ENCODE data around the gene TPCN1.

The TPCN1 gene

DNA sequence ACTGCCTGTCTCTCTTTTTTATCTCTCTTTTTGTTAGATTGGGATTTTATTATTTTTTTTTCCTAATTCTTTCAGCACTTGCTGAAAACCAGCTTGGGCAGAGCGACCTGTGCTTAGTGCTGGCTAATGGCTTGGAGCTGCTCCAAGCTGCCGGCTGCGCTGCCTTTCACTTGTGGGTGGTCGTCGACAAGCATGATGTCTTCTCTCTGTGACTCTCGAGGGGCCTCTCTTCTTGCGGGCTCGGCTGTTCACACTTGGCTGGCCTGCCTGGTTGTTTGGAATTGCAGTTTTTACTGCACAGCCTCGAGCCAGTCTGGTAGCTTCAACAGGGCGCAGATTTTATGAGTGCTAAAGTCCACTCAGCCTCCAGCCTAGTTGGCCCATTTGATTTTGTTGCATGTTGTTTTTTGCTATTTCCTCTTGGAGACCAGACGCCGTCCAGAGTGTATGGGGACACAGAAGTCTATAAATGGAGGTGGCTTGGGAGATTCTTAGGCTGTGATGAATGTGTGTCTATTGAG is 18.6 kb downstream of the TPCN1 start:
- H3K27ac Mint-ChIP-seq: peak overlapping the region; percentile 68
- no peak for DNase-seq (ENCODE audit: low spot score in 2 of 2)
- peaks cover 27% of the 10 kb centered on the region for H3K4me1 Mint-ChIP-seq
- H3K9me3 Mint-ChIP-seq: no peaks in the 10 kb centered on the region
- no peak overlapping the region for H3K4me3 Mint-ChIP-seq
- no peak for ATAC-seq
- H3K36me3 Mint-ChIP-seq: peaks cover 7% of the 10 kb centered on the region

DNA sequence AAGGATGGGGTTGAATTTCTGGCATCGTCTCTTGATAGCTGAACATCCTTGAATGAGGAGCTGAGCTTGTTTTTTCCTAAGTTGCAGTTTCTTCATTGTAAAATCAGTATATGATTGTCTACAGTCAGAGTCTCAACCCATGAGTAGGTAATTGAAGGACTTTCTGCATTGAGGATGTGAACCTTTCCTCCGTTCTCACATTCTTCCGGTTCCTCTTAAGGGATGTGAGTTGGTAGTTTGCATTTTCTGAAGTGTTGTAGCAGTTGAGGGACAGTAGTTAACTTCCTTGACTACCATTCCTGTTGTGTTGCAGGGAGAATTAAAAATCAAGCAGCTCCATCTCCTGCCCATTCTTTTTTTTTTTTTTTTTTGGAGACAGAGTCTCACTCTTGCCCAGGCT is 19.1 kb downstream of the TPCN1 start:
- no peak for DNase-seq (ENCODE audit: low spot score in 2 of 2)
- no peak for ATAC-seq
- H3K36me3 Mint-ChIP-seq: peaks cover 11% of the 10 kb centered on the region
- H3K4me1 Mint-ChIP-seq: peaks cover 26% of the 10 kb centered on the region
- H3K27ac Mint-ChIP-seq: no peak overlapping the region
- no peak overlapping the region for H3K4me3 Mint-ChIP-seq
- no peaks in the 10 kb centered on the region for H3K9me3 Mint-ChIP-seq

DNA sequence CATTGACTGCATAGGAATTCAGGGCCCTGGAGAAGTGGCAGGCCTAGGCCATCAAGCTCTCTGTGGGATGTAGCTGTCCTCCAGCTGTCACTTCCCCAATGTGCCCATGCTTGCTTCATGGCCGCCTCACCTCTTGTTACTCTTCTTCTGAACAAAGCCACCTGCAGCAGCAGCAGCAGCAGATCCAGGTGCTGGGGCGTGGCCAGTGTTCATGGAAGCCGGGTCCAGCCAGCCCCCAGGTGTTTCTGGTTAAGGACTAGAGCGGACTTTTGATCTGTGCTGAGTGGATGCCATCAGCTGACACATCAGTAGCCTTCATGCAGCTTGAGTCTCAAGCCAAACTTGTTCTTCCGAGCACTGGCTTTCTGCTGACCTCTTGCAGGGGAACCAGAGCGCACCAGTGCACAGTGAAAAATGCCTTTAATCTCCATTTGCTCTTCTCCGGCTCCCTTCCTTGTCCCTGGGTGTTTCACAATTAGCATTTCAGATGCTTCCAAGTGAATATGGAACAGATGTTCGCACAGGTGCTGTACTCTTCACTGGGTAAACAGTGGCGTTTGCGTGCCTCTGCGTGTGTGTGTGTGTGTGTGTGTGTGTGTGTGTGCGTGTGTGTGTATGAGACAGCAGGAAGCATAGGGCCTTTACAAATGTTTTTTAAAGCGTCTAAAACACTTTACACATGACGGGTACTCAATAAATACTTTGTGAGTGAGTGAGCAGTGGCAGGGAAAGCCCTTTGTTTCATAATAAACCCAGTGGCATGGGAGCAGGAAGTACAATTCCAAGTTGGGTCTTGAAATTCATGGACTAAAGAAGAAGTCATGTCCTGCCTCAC is 20.1 kb downstream of the TPCN1 start:
- H3K9me3 Mint-ChIP-seq: no peaks in the 10 kb centered on the region
- DNase-seq (ENCODE audit: low spot score in 2 of 2): no peak
- H3K4me1 Mint-ChIP-seq: peaks cover 21% of the 10 kb centered on the region
- ATAC-seq: no peak
- H3K4me3 Mint-ChIP-seq: no peak overlapping the region
- peaks cover 11% of the 10 kb centered on the region for H3K36me3 Mint-ChIP-seq
- H3K27ac Mint-ChIP-seq: no peak overlapping the region

DNA sequence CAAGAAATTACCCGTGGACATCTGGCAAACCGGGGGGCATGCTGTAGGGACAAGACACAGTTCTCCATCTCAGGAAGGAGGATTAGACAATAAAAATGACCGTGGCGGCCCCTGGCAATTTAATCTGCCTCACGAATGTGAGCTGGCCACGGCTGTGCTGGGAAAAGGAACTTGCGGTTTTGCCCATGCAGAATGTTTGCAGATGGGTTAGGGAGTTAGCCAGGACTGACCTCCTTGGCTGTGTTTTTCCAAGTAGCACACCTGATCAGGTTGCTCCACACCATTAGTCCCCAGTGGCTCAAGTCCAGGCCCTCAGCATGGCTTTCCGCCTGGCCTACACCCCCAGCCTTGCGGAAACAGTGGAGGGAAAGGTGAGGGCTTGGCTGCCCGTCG is 20.8 kb downstream of the TPCN1 start:
- H3K4me3 Mint-ChIP-seq: no peak overlapping the region
- H3K36me3 Mint-ChIP-seq: peaks cover 11% of the 10 kb centered on the region
- no peaks in the 10 kb centered on the region for H3K9me3 Mint-ChIP-seq
- no peak for DNase-seq (ENCODE audit: low spot score in 2 of 2)
- peaks cover 21% of the 10 kb centered on the region for H3K4me1 Mint-ChIP-seq
- no peak overlapping the region for H3K27ac Mint-ChIP-seq
- no peak for ATAC-seq

- DNase-seq (ENCODE audit: low spot score in 2 of 2) (no peak), ATAC-seq (no peak)
- Mint-ChIP-seq H3K4me3 (no peak overlapping the region), H3K36me3 (peaks cover 11% of the 10 kb centered on the region), H3K4me1 (peaks cover 21% of the 10 kb centered on the region), H3K9me3 (no peaks in the 10 kb centered on the region), H3K27ac (no peak overlapping the region)
Observed at GRCh38 chr12:113242560-113242959, 21.3 kb downstream of the TPCN1 start.

DNA sequence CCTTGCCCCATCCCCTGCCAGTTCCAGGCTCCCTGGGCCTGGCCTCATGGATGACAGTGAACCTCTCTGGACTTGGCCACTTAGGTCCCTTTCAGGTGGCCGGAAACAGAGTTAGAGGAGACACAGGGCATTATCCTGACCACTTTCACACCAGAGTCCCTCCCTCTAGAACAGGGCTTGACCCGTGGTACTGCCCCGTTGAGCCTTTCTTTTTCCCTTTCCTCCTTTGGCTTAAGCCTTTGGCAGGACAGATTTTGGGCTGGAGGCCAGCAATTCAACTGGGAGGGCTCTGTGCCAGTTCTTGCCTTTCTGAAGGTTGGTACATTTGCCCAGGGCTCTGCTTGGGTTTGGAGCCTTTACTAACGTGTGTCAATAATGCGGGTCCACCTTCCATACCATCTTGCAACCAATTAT is 22.8 kb downstream of the TPCN1 start:
- Mint-ChIP-seq H3K9me3 (no peaks in the 10 kb centered on the region), H3K4me3 (no peak overlapping the region), H3K36me3 (peaks cover 11% of the 10 kb centered on the region), H3K27ac (peak overlapping the region; percentile 39), H3K4me1 (peaks cover 21% of the 10 kb centered on the region)
- DNase-seq (ENCODE audit: low spot score in 2 of 2): no peak
- ATAC-seq: no peak

- Mint-ChIP-seq H3K4me1 (peaks cover 17% of the 10 kb centered on the region), H3K4me3 (no peak overlapping the region), H3K36me3 (peaks cover 9% of the 10 kb centered on the region), H3K27ac (peak overlapping the region; percentile 39), H3K9me3 (no peaks in the 10 kb centered on the region)
- no peak for ATAC-seq
- no peak for DNase-seq (ENCODE audit: low spot score in 2 of 2)
Observed at GRCh38 chr12:113244478-113244958, 23.3 kb downstream of the TPCN1 start.

DNA sequence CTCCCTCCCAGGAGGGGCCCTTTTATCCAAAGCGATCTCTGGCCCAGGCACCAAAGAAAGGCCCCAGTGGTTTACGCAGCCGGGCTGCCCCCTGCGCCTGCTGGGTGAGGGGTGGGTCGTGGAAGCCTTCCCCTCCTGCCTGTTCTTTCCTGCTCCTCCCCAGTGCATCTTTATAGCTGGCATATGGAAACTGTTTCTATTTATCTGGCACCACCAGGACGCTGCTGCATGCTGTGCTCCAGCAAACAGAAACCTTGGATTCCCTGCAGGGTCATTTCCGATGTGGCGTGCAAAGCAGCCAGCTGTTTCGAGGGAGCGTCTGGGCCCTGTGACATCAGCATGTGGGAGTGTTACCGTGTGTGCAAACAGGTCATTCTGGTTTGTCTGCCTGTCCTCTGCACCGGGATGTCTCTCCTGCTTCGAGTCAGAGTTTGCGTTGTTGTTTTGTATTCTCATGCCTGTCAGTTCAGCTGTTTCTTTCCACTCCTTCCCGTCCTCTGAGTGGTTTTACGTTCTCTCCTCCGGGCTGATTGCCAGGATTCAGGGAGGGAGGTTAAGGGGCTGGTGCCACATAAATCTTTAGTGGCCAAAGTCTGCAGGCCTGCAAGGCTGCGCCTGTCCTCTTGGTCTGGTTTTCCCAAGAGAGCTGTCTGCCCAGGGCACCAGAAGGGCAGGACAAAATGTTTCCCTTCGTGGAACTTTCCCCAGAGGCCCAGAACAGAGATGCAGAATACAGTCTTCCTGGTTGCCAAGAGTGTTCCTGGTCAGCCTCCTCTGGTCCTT is 24.6 kb downstream of the TPCN1 start:
- peaks cover 5% of the 10 kb centered on the region for H3K36me3 Mint-ChIP-seq
- H3K4me3 Mint-ChIP-seq: no peak overlapping the region
- H3K27ac Mint-ChIP-seq: no peak overlapping the region
- no peaks in the 10 kb centered on the region for H3K9me3 Mint-ChIP-seq
- H3K4me1 Mint-ChIP-seq: peaks cover 12% of the 10 kb centered on the region
- no peak for DNase-seq (ENCODE audit: low spot score in 2 of 2)
- ATAC-seq: no peak

DNA sequence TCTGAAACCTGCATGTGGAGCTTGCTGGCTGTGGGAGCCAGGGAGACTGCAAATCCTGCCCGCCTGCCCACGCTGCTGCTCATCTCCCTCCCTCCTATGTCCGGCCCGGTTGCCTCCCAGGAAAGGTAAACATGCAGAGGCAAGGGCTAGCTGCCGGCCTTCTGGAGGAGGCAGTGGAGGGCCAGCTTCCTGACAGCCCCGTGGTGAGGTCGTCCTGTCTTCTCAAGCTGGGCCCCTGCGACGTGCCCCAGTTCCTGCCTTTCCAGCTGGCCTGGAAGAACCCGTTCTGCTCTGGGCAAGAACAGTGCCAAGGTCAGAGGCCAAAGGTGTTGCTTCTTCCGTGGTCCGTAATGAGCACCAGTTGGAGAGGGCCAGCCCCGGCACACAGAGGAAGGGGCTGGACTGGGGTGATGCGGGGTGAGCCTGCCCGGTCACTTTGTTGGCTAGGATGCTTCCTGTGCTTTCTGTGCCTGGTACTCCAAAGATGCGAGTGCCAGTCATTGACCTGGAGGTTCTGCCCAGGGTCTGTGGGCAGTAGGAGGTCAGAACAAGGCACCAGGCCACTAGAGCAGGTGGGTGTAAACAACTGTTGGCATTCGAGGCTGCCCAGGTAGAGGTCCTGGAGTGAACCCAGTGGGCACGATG is 25.3 kb downstream of the TPCN1 start:
- H3K4me1 Mint-ChIP-seq: peaks cover 6% of the 10 kb centered on the region
- peak overlapping the region; percentile 70 for H3K27ac Mint-ChIP-seq
- DNase-seq (ENCODE audit: low spot score in 2 of 2) (no peak), ATAC-seq (no peak)
- no peak overlapping the region for H3K4me3 Mint-ChIP-seq
- no peaks in the 10 kb centered on the region for H3K9me3 Mint-ChIP-seq
- peaks cover 5% of the 10 kb centered on the region for H3K36me3 Mint-ChIP-seq

GRCh38 chr12:113247123-113248050 is 26.1 kb downstream of the TPCN1 start:
- Mint-ChIP-seq H3K36me3 (peaks cover 5% of the 10 kb centered on the region), H3K27ac (peak overlapping the region; percentile 70), H3K4me1 (peaks cover 6% of the 10 kb centered on the region), H3K9me3 (no peaks in the 10 kb centered on the region), H3K4me3 (no peak overlapping the region)
- DNase-seq (ENCODE audit: low spot score in 2 of 2): no peak
- ATAC-seq: no peak

GRCh38 chr12:113248051-113248825 is 27.0 kb downstream of the TPCN1 start:
- ATAC-seq (no peak), DNase-seq (ENCODE audit: low spot score in 2 of 2) (no peak)
- H3K9me3 Mint-ChIP-seq: no peaks in the 10 kb centered on the region
- H3K36me3 Mint-ChIP-seq: peaks cover 5% of the 10 kb centered on the region
- peak overlapping the region; percentile 20 for H3K27ac Mint-ChIP-seq
- no peak overlapping the region for H3K4me3 Mint-ChIP-seq
- H3K4me1 Mint-ChIP-seq: peaks cover 6% of the 10 kb centered on the region

DNA sequence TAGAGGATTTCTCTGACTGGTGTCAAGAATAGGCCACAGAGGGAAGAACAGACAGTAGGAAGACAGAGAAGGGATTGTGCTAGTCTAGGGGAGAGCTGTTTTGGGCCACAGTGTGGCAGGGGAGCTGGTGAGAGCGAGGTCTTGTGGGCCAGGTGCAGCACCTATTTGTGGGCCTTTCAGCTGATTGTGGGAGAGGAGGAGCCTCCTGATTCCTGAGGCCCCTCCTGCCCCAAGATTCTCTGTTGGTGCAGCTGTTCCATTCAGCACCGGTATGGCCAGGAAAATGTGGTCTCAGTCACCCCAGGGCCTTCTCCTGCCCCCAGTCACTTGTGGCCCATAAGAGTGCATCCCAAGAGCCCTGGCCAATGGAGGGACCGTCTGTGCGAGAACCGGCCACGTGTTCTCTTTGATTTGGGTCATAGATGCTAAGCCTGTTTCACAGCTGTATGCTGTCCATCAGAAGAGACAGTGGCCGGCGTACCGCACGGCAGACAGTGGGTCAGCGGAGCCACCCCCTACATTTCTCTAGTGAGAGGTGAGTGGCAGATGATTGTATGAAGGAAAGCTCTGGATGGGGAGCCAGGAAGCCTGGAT is 27.7 kb downstream of the TPCN1 start:
- peak overlapping the region; percentile 20 for H3K27ac Mint-ChIP-seq
- H3K9me3 Mint-ChIP-seq: peaks cover 6% of the 10 kb centered on the region
- ATAC-seq (no peak), DNase-seq (ENCODE audit: low spot score in 2 of 2) (no peak)
- H3K36me3 Mint-ChIP-seq: peaks cover 5% of the 10 kb centered on the region
- no peak overlapping the region for H3K4me3 Mint-ChIP-seq
- peaks cover 6% of the 10 kb centered on the region for H3K4me1 Mint-ChIP-seq

GRCh38 chr12:113249546-113249945 is 28.3 kb downstream of the TPCN1 start:
- ATAC-seq (no peak), DNase-seq (ENCODE audit: low spot score in 2 of 2) (no peak)
- H3K9me3 Mint-ChIP-seq: peaks cover 6% of the 10 kb centered on the region
- no peak overlapping the region for H3K27ac Mint-ChIP-seq
- peaks cover 5% of the 10 kb centered on the region for H3K36me3 Mint-ChIP-seq
- peaks cover 4% of the 10 kb centered on the region for H3K4me1 Mint-ChIP-seq
- no peak overlapping the region for H3K4me3 Mint-ChIP-seq

Data from stimulated activated effector memory CD8-positive, alpha-beta T cell treated with anti-CD3 and anti-CD28 coated beads, Interleukin-12 subunit alpha, Interleukin-12 subunit beta, amount 100 ng/mL, for 72 hours (primary cell).